ENCODE data around the gene SHC3. TPM values are rescaled to one million over a fixed set of nuclear protein-coding genes. Genes with fewer than 3 reads are reported as not detected.

Gene SHC3
- total and polyA plus RNA-seq, 2 of the 4 experiments (the other 2 are of a cell fraction) = 4.5 to 13.3 TPM

DNA sequence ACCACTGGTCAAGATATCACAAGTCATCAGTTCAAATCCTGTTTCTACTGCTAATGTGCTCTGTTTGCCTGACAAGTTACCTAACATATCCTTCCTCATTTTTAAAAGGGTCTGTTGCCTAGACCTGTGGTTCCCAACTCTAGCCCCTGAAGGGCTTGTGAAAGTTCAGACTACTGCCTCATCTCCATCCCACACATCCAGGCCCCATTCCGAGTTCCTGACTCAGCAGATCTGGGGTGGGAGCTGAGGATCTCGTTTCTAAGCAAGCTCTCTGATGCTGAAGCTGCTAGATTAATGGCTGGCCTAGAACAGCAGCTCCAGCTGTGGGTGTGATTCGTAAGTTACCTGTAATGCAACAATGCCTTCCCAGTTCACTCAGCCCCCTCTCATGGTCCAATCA is 154.9 kb downstream of the SHC3 start:
- peak overlapping the region; percentile 11; the same call in 1 of the 2 replicates for H2BK20ac ChIP-seq (ENCODE audit: low read depth, low read length)
- no peak overlapping the region for H3K23ac ChIP-seq (ENCODE audit: low read depth, low read length)
- H3K79me1 ChIP-seq (ENCODE audit: low read depth in 1 of 2, low read length in 2 of 2) = peaks cover 0 to 11% of the 10 kb centered on the region in 2 experiments; a peak in 2 of 4 replicates
- H3K9me1 ChIP-seq (ENCODE audit: insufficient read depth, low read length) = peaks cover 20% of the 10 kb centered on the region
- peak overlapping the region; percentile 13 for H3K18ac ChIP-seq (ENCODE audit: low read depth, low read length)
- no peak overlapping the region for H2BK5ac ChIP-seq (ENCODE audit: low read depth, low read length, poor library complexity, severe bottlenecking)
- no peak overlapping the region for H3K4me2 ChIP-seq (ENCODE audit: low read depth, low read length)
- ChIA-PET CTCF (interaction anchor here (0.7 kb wide), 1 partner anchor 9 kb away, joined by 3 read pairs; no protein-coding TSS in a partner anchor), POLR2A (ENCODE audit: unreplicated experiment) (no interaction called here)
- H4K91ac ChIP-seq (ENCODE audit: insufficient read depth, low read depth, low read length) = peak overlapping the region; percentile 4; the same call in 1 of the 2 replicates
- no peak overlapping the region for H3K56ac ChIP-seq (ENCODE audit: extremely low read depth, insufficient read depth, low read length)
- H2AK5ac ChIP-seq (ENCODE audit: low read depth, low read length) = no peak overlapping the region
- H3K4me1 ChIP-seq (ENCODE audit: control insufficient read depth, insufficient read depth, low read length) = peaks cover 28% of the 10 kb centered on the region
- DNase-seq = peak; percentile 21
- TF ChIP-seq MAFK (IDR thresholded peaks at IDR 0.05; ENCODE audit: low read depth, low read length) = peak; percentile 99
- TF ChIP-seq, protein P1, sequence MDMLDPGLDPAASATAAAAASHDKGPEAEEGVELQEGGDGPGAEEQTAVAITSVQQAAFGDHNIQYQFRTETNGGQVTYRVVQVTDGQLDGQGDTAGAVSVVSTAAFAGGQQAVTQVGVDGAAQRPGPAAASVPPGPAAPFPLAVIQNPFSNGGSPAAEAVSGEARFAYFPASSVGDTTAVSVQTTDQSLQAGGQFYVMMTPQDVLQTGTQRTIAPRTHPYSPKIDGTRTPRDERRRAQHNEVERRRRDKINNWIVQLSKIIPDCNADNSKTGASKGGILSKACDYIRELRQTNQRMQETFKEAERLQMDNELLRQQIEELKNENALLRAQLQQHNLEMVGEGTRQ (IDR thresholded peaks at IDR 0.05; ENCODE audit: low read depth, low read length) = no peak
- H3K14ac ChIP-seq (replicated peaks; ENCODE audit: low read depth, low read length) = peak overlapping the region; percentile 31; the same call in 1 of the 2 replicates
- H3K4me3 ChIP-seq (ENCODE audit: insufficient read depth, low read depth, low read length) = no peak overlapping the region
- H3K9me3 ChIP-seq (ENCODE audit: control insufficient read depth, insufficient read depth, low read length) = no peaks in the 10 kb centered on the region
- no peak overlapping the region for H4K8ac ChIP-seq (ENCODE audit: low read depth in 2 of 2, low read length in 2 of 2)
- no peak overlapping the region for H2AK9ac ChIP-seq (replicated peaks; ENCODE audit: low read depth, low read length, poor library complexity)
- H3K27ac ChIP-seq (ENCODE audit: insufficient read depth, low read length) = no peak overlapping the region
- BruUV-seq (replicated peaks) = no TSS peak
- H2BK120ac ChIP-seq (ENCODE audit: low read depth, low read length) = 0 out of 2 replicates have a peak overlapping the region, but pooled peaks have one; percentile 14
- no peak overlapping the region for H3K9ac ChIP-seq (ENCODE audit: low read depth, low read length)
- H2BK15ac ChIP-seq (ENCODE audit: low read depth, low read length) = 0 out of 3 replicates have a peak overlapping the region, but pooled peaks have one; percentile 4
- H2AFZ ChIP-seq (replicated peaks; ENCODE audit: low read length, poor library complexity) = no peak overlapping the region
- intact Hi-C loops (cut with micrococcal nuclease) = loop anchor here (5.0 kb wide), 3 partner anchors 154 to 289 kb away; partner anchors contain the start of genes CKS2 and SHC3
- in situ Hi-C loops (cut with MboI; ENCODE audit: low sequenced_read_pairs) = loop anchor here (25.0 kb wide), 2 partner anchors 1061 to 1336 kb away; partner anchors contain the start of gene CDK20
- H3K4ac ChIP-seq (ENCODE audit: low read depth, low read length) = peak overlapping the region; percentile 43
- ATAC-seq (ENCODE audit: low read depth) = no peak
- no CpG with 5 or more reads among the region's 3 CpGs for WGBS, 2 experiments (ENCODE audit: extremely low coverage in 2 of 2, insufficient read length in 1 of 2)
- dilution Hi-C loops (cut with HindIII; ENCODE audit: low sequenced_read_pairs, unreplicated experiment) = no loop called here
- H3K27me3 ChIP-seq (ENCODE audit: control insufficient read depth, insufficient read depth, low read length) = no peaks in the 10 kb centered on the region
- peaks cover 2% of the 10 kb centered on the region; the same call in 1 of the 2 replicates for H3K36me3 ChIP-seq (ENCODE audit: control insufficient read depth, insufficient read depth, low read length)
- peaks cover 8% of the 10 kb centered on the region; the same call in 1 of the 2 replicates for H4K20me1 ChIP-seq (ENCODE audit: insufficient read depth, low read length)
- H4K5ac ChIP-seq (ENCODE audit: low read depth, low read length) = no peak overlapping the region
